ENCODE results near the gene DYNC1I2.

DYNC1I2 gene

GRCh38 chr2:171687287-171688128, at the start of gene DYNC1I2:
Gene DYNC1I2, plus strand, starts transcription at chr2:171687469. Its CDS starts 2,687 bp downstream, at chr2:171690156.
- DNase-seq (ENCODE audit: low spot score) (peak; percentile 90), FAIRE-seq (peak; percentile 95)

- FAIRE-seq (no peak), DNase-seq (ENCODE audit: low spot score) (no peak)
Observed at GRCh38 chr2:171651667-171652415, 35.4 kb upstream of the DYNC1I2 start.

GRCh38 chr2:171652416-171652785, 34.9 kb upstream of the DYNC1I2 start:
- FAIRE-seq: no peak
- DNase-seq (ENCODE audit: low spot score): no peak

DNA sequence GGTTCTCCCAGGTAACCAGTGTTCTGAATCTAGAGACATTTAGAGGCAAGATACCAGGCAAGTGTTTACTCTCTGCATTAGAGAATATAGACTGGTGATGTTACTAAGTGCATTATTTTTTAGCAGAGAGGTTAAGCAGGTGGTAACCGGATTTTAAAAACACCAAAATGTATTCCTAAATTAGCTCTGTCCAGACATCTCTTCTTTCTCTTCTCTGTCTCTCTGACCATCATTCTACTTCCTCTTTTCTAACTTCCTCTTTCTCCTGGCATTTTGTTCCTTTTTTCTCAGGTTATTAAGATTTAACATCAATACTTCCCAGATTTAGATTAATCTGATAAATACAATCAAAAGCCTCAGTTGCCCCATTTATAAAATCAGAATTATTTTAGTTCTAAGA, 31.7 kb upstream of the DYNC1I2 start:
- no peak for DNase-seq (ENCODE audit: low spot score)
- no peak for FAIRE-seq

DNA sequence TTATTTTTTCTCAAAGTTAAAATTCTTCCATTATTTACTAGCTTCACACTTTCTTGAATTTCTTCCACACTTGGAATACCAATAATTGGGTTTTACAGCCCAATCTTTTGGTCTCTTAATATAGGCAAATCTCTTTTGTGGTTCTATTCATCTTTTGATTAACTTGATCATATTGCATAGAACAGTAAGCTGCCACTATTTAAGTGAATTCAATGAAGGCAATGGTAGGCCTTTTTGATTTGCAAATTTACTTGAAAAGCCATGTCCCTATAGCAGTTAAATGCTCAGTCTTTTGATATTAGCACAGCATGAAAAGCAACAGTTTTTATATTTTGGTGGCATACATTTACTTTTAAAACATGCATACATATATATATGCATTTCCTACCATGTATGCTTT, 20.2 kb upstream of the DYNC1I2 start:
- FAIRE-seq: no peak
- DNase-seq (ENCODE audit: low spot score): no peak

DNA sequence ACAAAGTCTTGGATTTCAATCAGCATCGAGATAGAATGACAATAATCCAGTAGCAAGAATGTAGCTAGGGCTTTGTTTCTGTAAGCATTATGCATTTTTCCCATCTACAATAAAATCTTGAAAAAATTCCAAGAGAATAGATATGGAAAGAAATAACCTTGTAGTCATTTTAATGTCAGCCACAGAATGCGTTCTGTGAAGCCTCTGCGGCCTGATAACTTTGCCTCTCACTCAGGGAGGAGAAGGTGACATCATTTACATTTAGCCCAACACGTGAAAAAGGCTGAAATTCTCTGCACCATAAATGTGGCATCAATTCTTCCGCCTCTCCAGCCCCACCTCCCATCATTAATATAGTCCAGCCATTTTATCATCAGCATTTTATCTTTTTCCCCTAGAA, 19.1 kb upstream of the DYNC1I2 start:
- DNase-seq (ENCODE audit: low spot score) (no peak), FAIRE-seq (no peak)

GRCh38 chr2:171669121-171669520, 18.1 kb upstream of the DYNC1I2 start:
- no peak for FAIRE-seq
- no peak for DNase-seq (ENCODE audit: low spot score)

DNA sequence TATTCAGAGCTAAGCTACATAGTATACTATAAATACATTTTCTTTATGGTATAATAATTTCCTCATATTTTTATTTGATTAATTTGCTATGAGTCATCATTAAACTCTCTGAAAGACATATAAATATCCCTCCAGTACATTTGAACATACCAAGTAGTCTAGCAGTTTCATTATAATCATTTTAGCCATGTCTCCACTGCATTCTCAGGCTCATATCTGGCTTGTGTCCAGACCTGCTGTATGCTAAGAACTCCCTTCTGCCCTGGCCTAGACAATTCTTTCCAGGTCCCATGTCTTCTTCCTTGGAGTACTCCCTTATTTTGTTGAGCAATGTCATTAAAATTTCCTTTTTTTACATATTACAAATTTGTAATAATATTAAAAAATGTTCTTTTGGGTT, 16.6 kb upstream of the DYNC1I2 start:
- no peak for FAIRE-seq
- DNase-seq (ENCODE audit: low spot score): no peak

DNA sequence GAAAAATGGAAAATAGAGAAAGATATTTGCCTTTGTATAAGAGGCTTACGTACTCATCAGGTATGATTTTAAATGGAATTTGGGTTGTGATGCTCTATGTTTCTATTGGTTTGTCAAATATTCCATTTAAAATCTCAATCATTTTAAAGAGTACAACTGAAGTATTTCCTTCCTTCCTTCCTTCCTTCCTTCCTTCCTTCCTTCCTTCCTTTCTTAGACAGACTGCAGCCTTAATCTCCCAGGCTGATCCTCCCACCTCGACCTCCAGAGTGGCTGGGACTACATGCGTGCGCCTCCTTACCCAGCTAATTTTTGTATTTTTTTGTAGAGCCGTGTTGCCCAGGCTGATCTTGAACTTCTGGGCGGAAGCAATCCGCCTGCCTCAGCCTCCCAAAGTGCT, 15.4 kb upstream of the DYNC1I2 start:
- DNase-seq (ENCODE audit: low spot score): no peak
- FAIRE-seq: no peak

- DNase-seq (ENCODE audit: low spot score): no peak
Observed at GRCh38 chr2:171673905-171674304, 13.4 kb upstream of the DYNC1I2 start.

DNA sequence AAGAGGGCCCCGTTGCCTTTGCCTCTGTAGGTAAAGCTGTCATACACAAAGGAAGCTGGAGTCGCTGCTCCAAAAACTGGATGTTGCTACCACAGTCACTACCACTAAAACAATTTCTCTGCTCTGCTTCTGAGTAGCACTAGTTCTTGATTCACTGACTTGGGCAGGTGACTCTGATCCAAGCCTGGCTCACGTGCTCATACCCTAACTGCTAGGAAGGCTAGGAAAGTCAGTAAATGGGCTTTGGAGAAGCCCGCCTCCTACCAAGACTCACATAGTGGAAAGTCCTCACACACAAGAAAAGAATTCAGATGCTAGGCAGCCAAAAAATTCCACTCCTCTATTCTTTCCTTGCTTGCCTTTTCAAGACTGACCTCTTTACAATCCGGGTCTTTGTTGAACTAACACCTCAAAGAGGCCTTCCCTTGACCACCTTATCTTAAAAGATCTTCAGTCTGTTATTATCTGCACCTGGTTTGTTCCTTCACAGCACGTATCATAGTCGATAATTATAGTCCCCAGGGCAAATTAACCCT, 11.4 kb upstream of the DYNC1I2 start:
- FAIRE-seq (no peak), DNase-seq (ENCODE audit: low spot score) (no peak)

More at GRCh38 chr2:171673905-171674304, 13.4 kb upstream of the DYNC1I2 start:
- FAIRE-seq: no peak

DNA sequence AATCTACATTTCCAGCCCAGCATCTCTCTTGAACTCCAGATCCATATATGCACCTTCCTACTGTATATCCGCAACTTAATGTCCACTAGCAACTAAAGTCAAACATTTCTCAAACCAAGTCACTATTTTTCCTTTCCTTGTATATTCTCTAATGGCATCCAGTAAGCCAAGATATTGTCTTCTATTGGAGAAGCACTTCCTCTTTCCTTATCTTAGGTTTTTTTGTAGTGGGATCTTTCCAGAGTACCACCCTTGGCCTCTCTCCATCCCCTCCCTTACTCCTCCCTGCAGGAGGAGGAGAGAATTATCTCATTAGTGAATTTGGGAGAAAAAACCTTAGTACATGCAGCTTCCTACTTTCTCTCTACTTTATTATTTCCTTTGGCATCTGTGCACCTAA, 8.7 kb upstream of the DYNC1I2 start:
- FAIRE-seq (no peak), DNase-seq (ENCODE audit: low spot score) (no peak)

DNA sequence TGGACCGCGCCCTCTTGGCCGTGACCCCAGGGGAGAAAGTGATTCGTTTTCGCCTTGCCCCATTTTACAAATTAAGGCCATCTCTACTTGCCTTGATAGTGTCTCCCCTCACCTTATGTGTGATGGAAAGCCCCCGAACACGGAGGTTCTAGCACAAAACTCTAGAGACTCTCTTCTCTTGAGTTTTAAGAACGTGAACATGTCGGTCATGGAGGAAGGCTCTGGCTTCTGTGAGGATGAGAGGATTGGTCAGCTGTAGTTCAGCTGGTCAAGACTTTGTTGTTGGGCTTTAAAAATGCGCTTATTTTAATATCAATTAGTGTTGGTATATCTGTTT, 828 bp downstream of the DYNC1I2 start:
- FAIRE-seq: no peak

DNA sequence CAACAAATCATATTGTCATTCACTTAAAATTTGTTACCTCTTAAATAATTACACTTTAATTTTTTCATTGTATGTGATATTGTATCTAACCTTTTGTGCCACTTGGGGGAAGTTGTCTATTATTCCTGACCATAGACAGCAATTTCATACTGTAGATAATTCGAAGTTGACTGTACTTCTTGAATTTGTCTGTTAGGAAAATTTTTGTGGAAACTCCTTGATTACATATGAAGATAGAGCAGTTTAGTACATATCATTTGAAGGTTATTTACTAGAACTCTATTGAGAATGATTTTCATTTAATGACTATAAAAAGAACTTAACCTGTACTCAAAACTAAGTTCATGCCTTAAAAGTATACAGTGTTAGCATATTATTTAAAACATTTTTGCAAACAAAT, 5.1 kb downstream of the DYNC1I2 start:
- no peak for DNase-seq (ENCODE audit: low spot score)
- no peak for FAIRE-seq

More for the DNA sequence above, 828 bp downstream of the DYNC1I2 start:
- DNase-seq (ENCODE audit: low spot score): no peak

DNA sequence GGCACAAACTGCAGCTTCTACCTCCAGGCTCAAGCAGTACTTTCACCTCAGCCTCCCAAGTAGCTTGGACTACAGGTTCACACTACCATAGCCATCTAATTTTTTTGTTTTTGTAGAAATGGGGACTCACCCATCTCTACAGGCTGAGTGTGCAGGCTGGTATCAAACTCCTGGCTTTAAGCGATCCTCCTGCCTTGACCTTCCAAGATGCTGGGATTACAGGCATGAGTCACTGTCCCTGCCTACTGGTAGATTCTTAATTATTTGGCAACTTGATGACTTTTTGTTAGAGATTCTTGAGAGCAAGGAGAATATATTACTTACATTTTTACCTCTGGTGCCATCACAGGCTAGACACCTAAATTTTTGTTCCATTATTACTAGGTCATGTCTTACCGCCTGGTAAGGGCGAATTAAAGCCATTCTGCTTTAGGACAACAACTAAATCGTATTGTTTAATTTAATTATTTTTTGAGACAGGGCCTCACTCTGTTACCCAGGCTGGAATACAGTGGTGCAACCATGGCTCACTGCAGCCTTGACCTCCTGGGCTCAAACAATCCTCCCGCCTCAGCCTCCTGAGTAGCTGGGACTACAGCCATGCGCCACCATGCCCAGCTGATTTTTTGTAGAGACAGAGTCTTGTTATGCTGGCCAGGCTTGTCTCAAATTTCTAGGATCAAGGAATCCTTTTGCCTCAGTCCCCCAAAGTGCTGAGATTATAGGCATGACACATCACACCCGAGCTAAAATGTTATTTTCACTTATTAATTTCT, 15.7 kb downstream of the DYNC1I2 start:
- FAIRE-seq (no peak), DNase-seq (ENCODE audit: low spot score) (no peak)

GRCh38 chr2:171703574-171704347, 16.5 kb downstream of the DYNC1I2 start:
- DNase-seq (ENCODE audit: low spot score) (peak; percentile 17), FAIRE-seq (no peak)

DNA sequence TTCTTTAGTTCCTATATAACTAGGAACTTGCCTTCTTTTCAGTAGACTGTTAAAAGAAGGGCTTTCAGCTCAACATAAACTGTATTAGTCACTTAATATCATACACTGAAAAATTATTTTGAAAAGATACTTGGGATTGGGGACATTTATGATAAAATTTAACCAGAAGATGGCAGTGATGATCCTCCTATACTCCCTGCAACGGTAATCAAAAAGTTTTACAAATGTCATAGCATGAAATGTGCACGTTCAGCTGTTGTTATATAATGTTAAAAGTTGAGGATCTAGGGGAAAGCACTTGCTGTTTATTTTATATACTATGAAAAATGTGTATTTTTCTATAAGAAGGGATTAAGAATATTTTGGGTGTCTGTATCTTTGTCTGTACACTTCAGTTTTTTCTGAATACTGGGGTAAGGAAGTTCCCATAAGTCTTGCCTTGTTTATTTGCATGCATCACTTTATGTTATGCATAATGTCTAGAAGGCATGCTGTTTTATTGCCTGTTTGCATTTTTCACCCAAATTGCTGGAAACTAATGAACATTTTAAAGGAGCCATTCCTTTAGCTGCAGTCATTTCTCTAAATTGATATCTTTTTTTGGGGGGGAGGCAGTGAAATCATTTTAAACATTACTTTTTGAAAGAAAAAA, 19.0 kb downstream of the DYNC1I2 start:
- DNase-seq (ENCODE audit: low spot score): no peak
- no peak for FAIRE-seq

DNA sequence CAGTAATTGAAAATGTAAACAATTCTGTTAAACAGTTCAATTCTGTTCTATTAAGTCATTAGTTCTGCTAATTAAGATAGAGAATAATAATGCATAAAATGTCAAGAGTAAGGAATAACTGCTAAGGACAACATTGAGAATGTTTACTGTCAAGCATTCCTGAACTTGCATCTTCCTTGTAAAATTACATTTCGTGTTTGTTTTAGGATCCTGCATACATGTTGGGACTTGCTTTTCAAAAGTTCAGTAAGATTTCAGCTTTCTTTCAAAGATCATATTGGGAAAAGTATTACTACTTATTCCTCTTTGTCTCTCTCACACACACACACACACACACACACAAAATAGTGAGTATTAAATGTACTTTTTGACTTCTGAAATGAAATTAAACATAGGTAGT, 20.5 kb downstream of the DYNC1I2 start:
- FAIRE-seq (no peak), DNase-seq (ENCODE audit: low spot score) (no peak)

DNA sequence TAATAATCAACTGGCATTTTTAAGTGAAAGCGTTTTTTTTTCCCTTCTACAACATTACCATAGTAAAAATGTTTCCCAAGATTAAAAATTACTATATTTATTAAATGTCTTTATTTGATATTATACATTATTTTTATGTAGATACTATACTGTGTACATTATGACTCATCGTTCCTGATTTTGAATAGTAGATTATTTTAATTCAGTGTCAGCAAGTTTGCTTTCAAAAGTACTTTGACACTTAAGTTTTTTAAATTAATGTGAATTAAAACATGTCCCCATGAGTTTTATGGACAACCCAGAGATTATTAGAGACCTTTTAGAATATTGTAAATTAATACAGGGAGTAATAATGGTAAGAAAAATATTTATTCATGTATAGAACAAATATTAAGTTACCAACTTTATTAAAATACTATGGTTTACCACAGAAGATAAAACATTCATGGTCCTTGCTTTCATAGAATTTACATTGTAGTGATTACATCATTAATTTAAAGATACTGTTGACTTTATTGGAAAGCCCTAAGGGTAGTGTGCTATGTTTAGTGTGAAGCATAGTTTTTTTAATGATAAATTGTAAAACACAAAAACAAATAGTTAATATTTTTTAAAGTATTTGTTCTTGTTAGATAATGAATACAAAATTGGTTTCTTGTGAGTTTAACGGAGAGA, 21.9 kb downstream of the DYNC1I2 start:
- FAIRE-seq (no peak), DNase-seq (ENCODE audit: low spot score) (no peak)

GRCh38 chr2:171711351-171711750, 24.1 kb downstream of the DYNC1I2 start:
- FAIRE-seq: no peak

More at GRCh38 chr2:171711351-171711750, 24.1 kb downstream of the DYNC1I2 start:
- no peak for DNase-seq (ENCODE audit: low spot score)
